ENCODE measurements around the gene TMC7.

TMC7 gene

GRCh38 chr16:19033761-19034160 is 50.0 kb downstream of the TMC7 start:
- no peak for DNase-seq

- no peak for DNase-seq
Observed at GRCh38 chr16:19040400-19040799, 56.7 kb downstream of the TMC7 start.

- DNase-seq, result no peak
Observed at GRCh38 chr16:19044769-19045168, 61.0 kb downstream of the TMC7 start.

GRCh38 chr16:19046062-19046461 is 62.3 kb downstream of the TMC7 start:
- DNase-seq, result no peak

GRCh38 chr16:19062706-19063105 is 79.0 kb downstream of the TMC7 start:
- DNase-seq, result no peak

GRCh38 chr16:19066988-19067348 is 83.2 kb downstream of the TMC7 start:
- DNase-seq, result no peak

- peak; percentile 99 for DNase-seq
Observed at GRCh38 chr16:19067349-19068236, 83.9 kb downstream of the TMC7 start, which contains the start of gene COQ7. COQ7 (plus strand) TSS chr16:19067614; CDS start chr16:19067665, 51 bp downstream.

GRCh38 chr16:19068237-19068815 is 84.6 kb downstream of the TMC7 start:
- no peak for DNase-seq

- peak; percentile 26 for DNase-seq
Observed at GRCh38 chr16:19071811-19072777, 88.4 kb downstream of the TMC7 start.

- DNase-seq, result no peak
Observed at GRCh38 chr16:19073344-19073743, 89.6 kb downstream of the TMC7 start.

GRCh38 chr16:19073863-19074262 is 90.1 kb downstream of the TMC7 start:
- no peak for DNase-seq

GRCh38 chr16:19075511-19075910 is 91.8 kb downstream of the TMC7 start:
- no peak for DNase-seq

GRCh38 chr16:19077879-19078278 is 94.1 kb downstream of the TMC7 start:
- no peak for DNase-seq

- no peak for DNase-seq
Observed at GRCh38 chr16:19083670-19084069, 99.9 kb downstream of the TMC7 start.

- no peak for DNase-seq
Observed at GRCh38 chr16:19084139-19084538, 100.4 kb downstream of the TMC7 start.

GRCh38 chr16:19084879-19085278 is 101.1 kb downstream of the TMC7 start:
- no peak for DNase-seq

GRCh38 chr16:19085679-19086200 is 102.0 kb downstream of the TMC7 start:
- DNase-seq, result no peak

- peak; percentile 68 for DNase-seq
Observed at GRCh38 chr16:19086322-19087199, 102.8 kb downstream of the TMC7 start.

- DNase-seq, result no peak
Observed at GRCh38 chr16:19088341-19088916, 104.7 kb downstream of the TMC7 start.

GRCh38 chr16:19089410-19089955 is 105.7 kb downstream of the TMC7 start:
- no peak for DNase-seq

- DNase-seq, result no peak
Observed at GRCh38 chr16:19090916-19091315, 107.2 kb downstream of the TMC7 start.

Data from kidney glomerular epithelial cell (primary cell).